HG03139 (cell line): ENCODE results near the gene NRM.
A peak's percentile ranks its signal among the peaks of the same experiment; 100 is the strongest.
"Not testable (repeated sequence)": the region's sequence is repeated elsewhere in the genome, so short reads cannot be mapped to it uniquely, and the experiment has no call there.

Experiments
- ATAC-seq: cut with Tn5 transposase; IDR thresholded peaks from one replicate; pipeline ENCODE4 v1.9.1; 2021; ENCODE audit not compliant: unreplicated experiment

The NRM gene

GRCh38 chr6:30672445-30673253, 18.1 kb downstream of the NRM start, which contains the start of gene DHX16:
Gene DHX16 (minus strand): TSS chr6:30673006. CDS start chr6:30672841, 165 bp downstream.
- peak; percentile 53 for ATAC-seq

DNA sequence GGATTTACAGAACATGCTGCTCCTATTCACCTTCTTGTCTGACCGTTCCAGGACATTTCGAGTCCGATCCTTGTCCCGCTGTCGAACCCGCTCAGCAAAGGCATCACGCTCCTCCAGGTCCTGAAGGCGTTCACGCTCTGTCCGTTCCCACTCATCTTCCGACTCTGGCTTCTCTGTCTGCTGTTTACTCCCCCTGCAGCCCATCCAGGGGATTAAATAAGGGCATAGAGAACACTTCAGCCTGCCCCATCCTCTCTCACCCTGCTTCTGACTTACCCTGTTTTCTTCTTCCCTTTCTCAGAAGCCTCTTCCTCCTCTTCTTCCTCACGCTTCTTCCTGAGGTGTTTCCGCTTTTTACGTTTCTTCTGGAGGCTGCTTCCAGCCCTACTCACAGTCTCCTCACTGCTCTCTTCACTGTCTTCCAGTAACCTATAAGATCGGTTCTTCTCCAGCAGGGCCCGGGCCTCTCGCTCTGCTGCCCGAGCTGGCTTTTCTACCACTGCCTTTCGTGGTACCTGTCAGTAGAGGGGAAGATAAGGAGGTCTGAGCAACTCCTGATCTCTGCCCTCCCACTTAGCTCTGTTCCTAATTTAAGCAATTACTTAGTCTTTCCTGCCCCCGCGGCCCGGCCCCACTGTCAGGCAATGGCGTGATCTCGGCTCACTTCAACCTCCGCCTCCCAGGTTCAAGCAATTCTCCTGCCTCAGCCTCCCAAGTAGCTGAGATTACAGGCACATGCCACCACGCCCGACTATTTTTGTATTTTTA, 19.8 kb downstream of the NRM start:
- ATAC-seq = no peak

- not testable (repeated sequence) for ATAC-seq
These were observed 24.5 kb downstream of the NRM start for GRCh38 chr6:30666300-30666699.

DNA sequence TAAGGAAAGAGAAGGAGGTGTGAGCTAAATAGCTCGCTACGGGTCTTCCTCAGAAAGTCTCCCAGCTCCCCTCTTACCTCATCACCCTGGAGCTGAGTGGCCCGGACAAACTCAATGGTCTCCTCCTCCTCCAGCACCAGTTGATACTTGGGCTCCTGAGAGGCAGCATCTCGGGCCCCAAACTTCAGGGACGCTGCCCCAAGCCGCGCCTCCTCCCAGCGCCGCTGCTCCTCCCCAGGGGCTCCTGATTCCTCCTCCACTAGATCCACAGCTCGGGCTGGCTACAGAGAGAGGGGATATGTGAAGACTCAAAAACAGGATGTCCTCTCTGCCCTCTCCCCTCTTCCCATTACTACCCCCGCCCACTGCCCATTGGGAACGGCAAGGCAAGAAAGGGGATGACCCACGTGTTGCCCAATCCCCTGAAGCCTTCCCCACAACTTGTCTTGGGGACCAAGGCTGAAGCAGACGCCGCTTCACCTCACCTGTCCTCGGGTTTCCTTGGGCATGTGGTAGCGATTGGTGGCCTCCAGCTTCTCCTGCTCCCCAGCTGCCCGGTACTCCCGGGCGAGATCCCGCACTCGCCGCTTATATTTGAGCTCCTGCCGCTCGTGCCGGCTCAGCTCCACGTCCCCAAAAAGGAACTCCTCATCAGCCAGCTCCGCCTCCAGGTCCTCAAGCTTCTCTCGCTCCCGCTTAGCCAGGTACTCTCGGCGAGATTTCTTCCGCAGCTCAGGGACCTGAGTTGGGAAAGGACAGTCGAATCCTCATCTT, 25.6 kb downstream of the NRM start:
- ATAC-seq = no peak

DNA sequence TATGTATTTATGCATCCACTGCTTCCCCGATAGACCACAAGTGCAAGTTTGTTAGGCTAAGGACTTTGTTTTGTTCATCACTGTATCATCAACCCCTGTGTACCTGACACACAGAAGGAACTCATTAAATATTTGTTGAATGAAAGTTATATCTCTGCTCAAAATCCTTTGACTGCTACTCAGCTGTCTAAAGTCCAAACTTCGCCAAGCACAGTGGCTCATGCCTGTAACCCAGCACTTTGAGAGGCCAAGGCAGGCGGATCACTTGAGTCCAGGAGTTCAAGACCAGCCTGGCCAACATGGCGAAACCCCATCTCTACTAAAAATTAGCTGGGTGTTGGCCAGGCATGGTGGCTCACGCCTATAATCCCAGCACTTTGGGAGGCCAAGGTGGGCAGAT, 32.9 kb downstream of the NRM start:
- ATAC-seq = not testable (repeated sequence)

GRCh38 chr6:30657454-30657853, 33.3 kb downstream of the NRM start:
- no peak for ATAC-seq

GRCh38 chr6:30656513-30656912, 34.3 kb downstream of the NRM start:
- no peak for ATAC-seq

DNA sequence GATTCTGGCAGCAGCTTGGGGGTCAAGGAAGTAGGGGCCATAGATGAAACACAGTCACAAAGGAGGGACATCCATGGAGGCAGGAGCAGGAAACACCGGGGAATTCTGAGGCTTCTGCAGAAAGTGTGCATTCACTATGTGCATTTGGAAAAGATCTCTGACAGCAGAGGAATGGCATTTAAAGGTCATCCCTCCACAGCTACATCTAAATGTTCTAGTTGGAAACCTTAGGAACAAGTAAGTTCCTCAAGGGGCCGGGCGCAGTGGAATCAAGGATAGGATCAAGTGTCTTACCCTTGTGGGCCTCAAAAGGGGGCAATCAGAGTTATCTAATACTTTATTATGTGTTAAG, 35.1 kb downstream of the NRM start:
- ATAC-seq = no peak

DNA sequence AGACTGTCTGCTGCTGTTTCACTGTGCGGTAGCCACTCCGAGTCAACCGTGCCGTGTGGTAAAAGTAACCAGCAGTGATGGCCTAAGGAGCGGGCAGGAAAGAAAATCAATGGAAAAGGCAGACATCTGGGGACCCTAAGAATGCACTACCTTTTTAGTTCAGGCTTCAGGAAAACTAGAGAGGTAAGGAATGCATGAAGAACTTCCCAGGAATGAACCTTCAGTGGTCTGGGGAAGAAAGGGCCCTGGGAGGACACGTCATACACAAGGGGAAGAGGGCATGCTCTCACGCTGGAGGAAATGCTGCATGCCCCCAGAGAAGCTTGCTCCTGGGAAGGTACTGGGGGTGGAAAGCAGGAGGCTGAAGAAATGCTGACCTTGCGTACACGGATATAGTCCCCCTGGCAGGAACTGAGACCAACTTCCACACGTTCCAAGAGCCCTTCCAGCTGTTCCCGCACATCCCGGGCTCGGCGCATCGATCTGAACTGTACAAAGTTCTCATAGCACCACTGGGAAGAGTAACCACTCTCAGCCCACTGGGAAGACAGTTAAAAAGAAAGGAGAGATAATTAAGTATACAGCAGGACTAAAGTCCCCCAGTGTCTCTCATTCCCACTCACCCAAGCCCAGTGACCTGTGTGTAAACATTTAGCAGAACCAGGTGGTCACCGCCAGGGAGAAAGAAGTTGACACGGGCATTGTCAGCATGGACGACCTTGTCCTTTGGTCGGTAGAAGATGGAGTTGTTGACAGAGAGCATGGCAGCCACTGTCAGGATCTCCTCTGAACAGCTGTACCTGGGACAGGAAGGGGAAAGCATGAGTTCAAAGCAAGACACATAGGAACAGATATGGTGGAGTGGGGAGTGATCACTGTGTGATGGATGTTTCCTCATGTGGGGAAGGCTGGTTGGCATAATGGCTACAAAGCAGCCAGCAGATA, 35.7 kb downstream of the NRM start:
- ATAC-seq = no peak

DNA sequence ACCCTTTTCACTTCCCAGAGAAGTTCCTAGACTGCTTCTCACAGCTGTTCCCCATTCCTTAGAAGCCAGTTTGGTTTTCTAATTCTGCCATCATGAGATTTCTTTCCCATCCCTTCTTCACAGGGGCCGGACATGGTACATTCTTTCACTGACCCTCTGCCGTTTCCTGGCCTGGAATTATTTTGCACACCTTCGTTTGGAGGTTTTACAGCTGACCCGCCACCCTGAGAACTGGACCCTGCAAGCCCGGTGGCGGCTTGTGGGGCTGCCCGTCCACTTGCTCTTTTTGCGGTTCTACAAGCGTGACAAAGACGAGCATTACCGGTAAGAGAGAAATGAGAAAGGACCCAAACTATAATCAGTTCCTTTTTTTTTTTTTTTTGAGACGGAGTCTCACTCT, 39.6 kb downstream of the NRM start:
- no peak for ATAC-seq

- peak; percentile 53 for ATAC-seq
These were observed 43.3 kb downstream of the NRM start for GRCh38 chr6:30647242-30648116.

GRCh38 chr6:30646450-30647241, 44.1 kb downstream of the NRM start, which contains the start of gene C6orf136:
Gene C6orf136 (plus strand): TSS chr6:30647133. CDS start chr6:30647232, 99 bp downstream.
- ATAC-seq = peak; percentile 47

DNA sequence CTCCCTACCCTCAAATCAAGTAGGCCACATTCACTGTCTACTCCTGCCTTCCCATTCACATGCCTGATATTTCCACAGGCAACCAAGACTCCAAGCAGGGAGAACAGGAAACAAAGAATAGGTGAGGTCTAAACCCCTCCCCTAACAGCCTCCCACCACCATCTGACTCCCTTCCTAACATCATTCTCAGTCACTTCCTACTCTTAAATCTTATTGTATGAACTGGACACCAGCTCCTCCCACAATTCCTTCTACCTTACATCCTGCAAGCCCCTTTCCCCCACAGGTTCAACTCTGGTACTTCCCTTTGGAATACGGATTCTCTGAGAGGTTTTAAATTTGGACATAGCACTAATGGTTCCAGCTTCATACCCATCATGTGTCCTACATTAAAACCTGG, 44.8 kb downstream of the NRM start:
- no peak for ATAC-seq

DNA sequence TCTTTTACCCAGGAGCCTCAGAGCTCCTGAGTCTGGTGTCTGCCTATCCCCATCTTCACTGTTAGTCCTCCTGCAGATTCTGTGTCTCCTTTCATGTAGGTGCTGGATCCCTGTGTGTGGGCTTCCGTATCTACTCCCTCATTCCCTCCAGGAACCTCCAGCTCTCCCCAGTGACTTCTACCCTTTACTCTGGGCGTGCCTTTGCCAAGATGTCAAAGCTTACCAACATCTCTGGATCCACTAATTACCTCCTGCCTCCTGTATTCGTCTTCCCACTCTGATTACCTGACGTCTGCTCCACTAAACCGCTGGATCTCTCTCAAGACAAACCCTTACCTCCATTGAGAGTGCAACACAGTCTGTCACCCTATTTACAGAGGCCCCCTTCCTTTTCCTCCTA, 46.0 kb downstream of the NRM start:
- ATAC-seq = no peak

GRCh38 chr6:30643656-30644055, 47.1 kb downstream of the NRM start:
- ATAC-seq = no peak

DNA sequence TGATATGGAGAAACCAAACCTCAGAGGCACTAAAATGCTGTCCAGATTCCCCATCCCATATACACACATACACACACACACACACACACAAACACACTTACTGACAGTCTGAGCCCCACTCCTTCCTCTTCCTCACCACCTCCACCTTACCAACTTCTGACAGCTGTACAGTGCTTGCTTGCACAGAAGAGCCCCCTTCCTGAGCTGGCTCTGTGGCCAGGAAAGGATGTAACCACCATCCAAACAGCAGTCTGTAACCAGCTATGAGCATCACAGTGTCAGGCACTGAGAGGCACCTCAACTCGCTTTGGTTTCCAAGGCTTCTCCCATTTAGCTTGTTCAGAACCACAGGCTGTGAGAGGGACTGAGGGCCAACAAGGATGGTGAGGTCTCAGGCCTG, 49.7 kb downstream of the NRM start:
- no peak for ATAC-seq

- no peak for ATAC-seq
These were observed 50.3 kb downstream of the NRM start for GRCh38 chr6:30640481-30640880.
